HepG2 (cell line): Measurements from ENCODE around the gene PNPLA2. TPM values are rescaled to one million over a fixed set of nuclear protein-coding genes. Genes with fewer than 3 reads are reported as not detected.

Experiments used
- ATF7 ChIP-seq, 2 experiments: fragments of 450-650 bp in 1 of 2; sonication (generic) in 1 of 2; formaldehyde crosslinking in 1 of 2; IDR thresholded peaks; 2 replicates each; pipeline versions ENCODE4 v1.4.0 to v1.6.1; 2016 to 2020; ENCODE audit warnings: antibody characterized with exemption in 1 of 2, mild to moderate bottlenecking in 1 of 2, missing genetic modification reagents in 1 of 2
- CC2D1A ChIP-seq: sonication (generic); formaldehyde crosslinking; IDR thresholded peaks from 2 replicates; pipeline ENCODE4 v1.8.1; 2023; ENCODE audit warnings: mild to moderate bottlenecking, missing genetic modification reagents
- CENPX ChIP-seq: sonication (generic); formaldehyde crosslinking; IDR thresholded peaks from 2 replicates; pipeline ENCODE4 v1.9.0; 2021; ENCODE audit warnings: mild to moderate bottlenecking, missing genetic modification reagents, moderate library complexity
- FOXA1 ChIP-seq, 2 experiments: fragments of 450-650 bp in 1 of 2; sonication (generic) in 1 of 2; formaldehyde crosslinking in 1 of 2; IDR thresholded peaks; 2 replicates each; pipeline versions ENCODE4 v1.4.0 to v1.6.1; 2016 to 2020; ENCODE audit warnings: missing genetic modification reagents in 1 of 2
- GATA4 ChIP-seq: sonication (generic); IDR thresholded peaks from 2 replicates; pipeline ENCODE4 v1.6.1; 2016; ENCODE audit warnings: antibody characterized with exemption, low read depth, borderline replicate concordance
- HOXA5 ChIP-seq: sonication (generic); formaldehyde crosslinking; IDR thresholded peaks from 2 replicates; pipeline ENCODE4 v1.4.0; 2020; ENCODE audit warnings: missing genetic modification reagents
- ISX ChIP-seq: sonication (generic); formaldehyde crosslinking; conservative IDR thresholded peaks from 2 replicates; pipeline ENCODE4 v1.5.0; 2020; ENCODE audit warnings: missing genetic modification reagents
- KDM2A ChIP-seq: sonication (generic); formaldehyde crosslinking; IDR thresholded peaks from 2 replicates; pipeline ENCODE4 v1.4.0; 2020; ENCODE audit warnings: low read depth, missing genetic modification reagents, borderline replicate concordance
- KMT2A ChIP-seq: sonication (generic); formaldehyde crosslinking; IDR thresholded peaks from 2 replicates; pipeline ENCODE4 v1.4.0; 2020; ENCODE audit warnings: missing genetic modification reagents
- SMAD3 ChIP-seq: sonication (generic); formaldehyde crosslinking; IDR thresholded peaks from 2 replicates; pipeline ENCODE4 v1.4.0; 2020; ENCODE audit warnings: missing genetic modification reagents
- SRSF1 ChIP-seq: fragments of 200-400 bp; formaldehyde crosslinking; optimal IDR thresholded peaks from 2 replicates; pipeline ENCODE3; 2017; ENCODE audit warnings: mild to moderate bottlenecking, low read depth, low read length, moderate library complexity
- ZNF121 ChIP-seq: sonication (generic); formaldehyde crosslinking; IDR thresholded peaks from 2 replicates; pipeline ENCODE4 v1.5.0; 2020; ENCODE audit warnings: mild to moderate bottlenecking, missing genetic modification reagents
- ZNF766 ChIP-seq: sonication (generic); formaldehyde crosslinking; IDR thresholded peaks from 2 replicates; pipeline ENCODE4 v1.5.0; 2020; ENCODE audit warnings: missing genetic modification reagents, borderline replicate concordance
- ZSCAN9 ChIP-seq: IDR thresholded peaks from 2 replicates; pipeline ENCODE4 v1.6.1; 2016; ENCODE audit warnings: borderline replicate concordance
- polyA plus RNA-seq, 8 experiments: library from polyadenylated mRNA; depleted of rRNA in 3 of 8; stranded (reverse) in 7 of 8; unstranded in 1 of 8; fragments of >200 nt; fragmentation: Illumina TruSeq in 4 of 8; extraction: Trizol in 4 of 8; gene quantifications; 2 replicates each; pipeline versions ENCODE4 v1.2.1 to v1.2.3, GENCODE V29; 2011 to 2016; ENCODE audit warnings: low read depth in 4 of 8, missing spikeins in 1 of 8, mixed read lengths in 1 of 8; ENCODE audit not compliant: insufficient read depth in 1 of 8
- total RNA-seq, 5 experiments: library from RNA; depleted of rRNA; stranded (reverse); fragments of >200 nt; fragmentation: Illumina TruSeq; extraction: Trizol; gene quantifications; 2 replicates each; pipeline ENCODE4 v1.2.3, GENCODE V29; 2016; ENCODE audit warnings: low read depth in 1 of 5
- TF ChIP-seq, protein P1 (sequence below): sonication (generic); formaldehyde crosslinking; IDR thresholded peaks from one replicate; pipeline ENCODE4 v1.5.1; 2020; ENCODE audit warnings: mild to moderate bottlenecking, missing genetic modification reagents; ENCODE audit errors: not compliant biosample characterization
- TF ChIP-seq, protein P2 (sequence below): sonication (generic); formaldehyde crosslinking; IDR thresholded peaks from 2 replicates; pipeline ENCODE4 v1.5.0; 2020; ENCODE audit warnings: missing genetic modification reagents, mild to moderate bottlenecking, borderline replicate concordance

Gene PNPLA2
- total and polyA plus RNA-seq, 2 of the 13 experiments (the other 11 are each of a cell fraction or from before 2014, with no cell fraction given), result 10.5 to 43.2 TPM

DNA sequence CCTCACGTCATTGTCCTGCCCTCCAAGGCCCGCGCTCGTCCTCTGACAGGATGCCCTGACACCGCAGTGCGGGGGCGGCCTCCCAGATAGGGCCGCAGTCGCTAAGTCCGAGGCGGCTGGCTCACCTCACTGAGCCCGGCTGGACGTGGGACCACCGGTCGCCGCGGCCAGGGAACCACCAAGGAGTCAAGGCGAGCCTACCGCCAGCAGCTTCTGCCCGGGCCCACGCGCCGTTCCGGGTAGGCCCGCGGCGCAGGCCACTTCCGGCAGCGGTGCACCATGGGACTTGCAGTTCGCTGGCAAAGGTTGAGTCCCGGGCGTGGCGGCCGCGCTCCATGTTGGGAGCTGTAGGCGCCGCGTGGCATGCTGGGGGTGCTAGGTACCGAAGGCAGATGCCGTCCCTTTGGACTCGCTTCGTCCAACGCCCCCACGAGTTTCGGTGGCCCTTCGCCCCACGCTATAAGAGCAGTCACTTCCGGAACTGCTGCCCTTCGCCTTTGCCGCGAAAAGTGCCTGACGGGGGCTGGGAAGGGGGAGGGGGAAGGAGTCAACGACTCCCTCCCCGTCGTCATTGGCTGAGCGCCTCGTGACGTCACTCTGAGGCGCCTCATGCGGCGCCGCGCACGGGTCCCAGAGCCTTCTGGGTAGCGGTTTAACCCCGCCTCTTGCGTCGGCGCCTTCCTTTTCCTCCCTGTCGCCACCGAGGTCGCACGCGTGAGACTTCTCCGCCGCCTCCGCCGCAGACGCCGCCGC, 9.3 kb upstream of the PNPLA2 start, which contains the start of gene RPLP2 (continued):
- TF ChIP-seq ATF7 (IDR thresholded peaks at IDR 0.05) (peak; percentile 96), ATF7 (CRISPR knock-in tag; IDR thresholded peaks at IDR 0.05) (peak; percentile 70), SRSF1 (peak; percentile 28), CC2D1A (CRISPR knock-in tag) (no peak), KDM2A (peak; percentile 38; the same call in 1 of the 2 replicates), CENPX (CRISPR knock-in tag) (no peak), FOXA1 (IDR thresholded peaks at IDR 0.05) (no peak), FOXA1 (CRISPR knock-in tag; IDR thresholded peaks at IDR 0.05) (no peak; the same call in 1 of the 2 replicates), HOXA5 (CRISPR knock-in tag) (peak; percentile 23; the same call in 1 of the 2 replicates), ZSCAN9 (CRISPR knock-in tag) (peak; percentile 77; the same call in 1 of the 2 replicates), KMT2A (CRISPR knock-in tag) (peak; percentile 65; the same call in 1 of the 2 replicates), ZNF766 (peak; percentile 38; the same call in 1 of the 2 replicates), ISX (CRISPR knock-in tag) (no peak), SMAD3 (CRISPR knock-in tag) (peak; percentile 24; the same call in 1 of the 2 replicates), GATA4 (no peak), ZNF121 (CRISPR knock-in tag) (no peak)
- TF ChIP-seq, protein P1, sequence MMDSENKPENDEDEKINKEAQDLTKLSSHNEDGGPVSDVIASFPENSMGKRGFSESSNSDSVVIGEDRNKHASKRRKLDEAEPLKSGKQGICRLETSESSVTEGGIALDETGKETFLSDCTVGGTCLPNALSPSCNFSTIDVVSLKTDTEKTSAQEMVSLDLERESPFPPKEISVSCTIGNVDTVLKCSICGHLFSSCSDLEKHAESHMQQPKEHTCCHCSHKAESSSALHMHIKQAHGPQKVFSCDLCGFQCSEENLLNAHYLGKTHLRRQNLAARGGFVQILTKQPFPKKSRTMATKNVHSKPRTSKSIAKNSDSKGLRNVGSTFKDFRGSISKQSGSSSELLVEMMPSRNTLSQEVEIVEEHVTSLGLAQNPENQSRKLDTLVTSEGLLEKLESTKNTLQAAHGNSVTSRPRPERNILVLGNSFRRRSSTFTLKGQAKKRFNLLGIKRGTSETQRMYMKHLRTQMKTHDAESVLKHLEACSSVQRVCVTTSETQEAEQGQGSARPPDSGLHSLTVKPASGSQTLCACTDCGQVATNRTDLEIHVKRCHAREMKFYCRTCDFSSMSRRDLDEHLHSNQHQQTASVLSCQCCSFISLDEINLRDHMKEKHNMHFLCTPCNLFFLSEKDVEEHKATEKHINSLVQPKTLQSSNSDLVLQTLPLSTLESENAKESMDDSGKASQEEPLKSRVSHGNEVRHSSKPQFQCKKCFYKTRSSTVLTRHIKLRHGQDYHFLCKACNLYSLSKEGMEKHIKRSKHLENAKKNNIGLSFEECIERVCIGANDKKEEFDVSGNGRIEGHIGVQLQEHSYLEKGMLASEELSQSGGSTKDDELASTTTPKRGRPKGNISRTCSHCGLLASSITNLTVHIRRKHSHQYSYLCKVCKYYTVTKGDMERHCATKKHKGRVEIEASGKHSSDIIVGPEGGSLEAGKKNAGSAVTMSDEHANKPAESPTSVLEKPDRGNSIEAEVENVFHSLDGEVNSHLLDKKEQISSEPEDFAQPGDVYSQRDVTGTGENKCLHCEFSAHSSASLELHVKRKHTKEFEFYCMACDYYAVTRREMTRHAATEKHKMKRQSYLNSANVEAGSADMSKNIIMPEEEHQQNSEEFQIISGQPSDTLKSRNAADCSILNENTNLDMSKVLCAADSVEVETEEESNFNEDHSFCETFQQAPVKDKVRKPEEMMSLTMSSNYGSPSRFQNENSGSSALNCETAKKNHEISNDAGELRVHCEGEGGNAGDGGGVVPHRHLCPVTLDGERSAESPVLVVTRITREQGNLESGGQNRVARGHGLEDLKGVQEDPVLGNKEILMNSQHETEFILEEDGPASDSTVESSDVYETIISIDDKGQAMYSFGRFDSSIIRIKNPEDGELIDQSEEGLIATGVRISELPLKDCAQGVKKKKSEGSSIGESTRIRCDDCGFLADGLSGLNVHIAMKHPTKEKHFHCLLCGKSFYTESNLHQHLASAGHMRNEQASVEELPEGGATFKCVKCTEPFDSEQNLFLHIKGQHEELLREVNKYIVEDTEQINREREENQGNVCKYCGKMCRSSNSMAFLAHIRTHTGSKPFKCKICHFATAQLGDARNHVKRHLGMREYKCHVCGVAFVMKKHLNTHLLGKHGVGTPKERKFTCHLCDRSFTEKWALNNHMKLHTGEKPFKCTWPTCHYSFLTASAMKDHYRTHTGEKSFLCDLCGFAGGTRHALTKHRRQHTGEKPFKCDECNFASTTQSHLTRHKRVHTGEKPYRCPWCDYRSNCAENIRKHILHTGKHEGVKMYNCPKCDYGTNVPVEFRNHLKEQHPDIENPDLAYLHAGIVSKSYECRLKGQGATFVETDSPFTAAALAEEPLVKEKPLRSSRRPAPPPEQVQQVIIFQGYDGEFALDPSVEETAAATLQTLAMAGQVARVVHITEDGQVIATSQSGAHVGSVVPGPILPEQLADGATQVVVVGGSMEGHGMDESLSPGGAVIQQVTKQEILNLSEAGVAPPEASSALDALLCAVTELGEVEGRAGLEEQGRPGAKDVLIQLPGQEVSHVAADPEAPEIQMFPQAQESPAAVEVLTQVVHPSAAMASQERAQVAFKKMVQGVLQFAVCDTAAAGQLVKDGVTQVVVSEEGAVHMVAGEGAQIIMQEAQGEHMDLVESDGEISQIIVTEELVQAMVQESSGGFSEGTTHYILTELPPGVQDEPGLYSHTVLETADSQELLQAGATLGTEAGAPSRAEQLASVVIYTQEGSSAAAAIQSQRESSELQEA, result peak; percentile 79
- TF ChIP-seq, protein P2, sequence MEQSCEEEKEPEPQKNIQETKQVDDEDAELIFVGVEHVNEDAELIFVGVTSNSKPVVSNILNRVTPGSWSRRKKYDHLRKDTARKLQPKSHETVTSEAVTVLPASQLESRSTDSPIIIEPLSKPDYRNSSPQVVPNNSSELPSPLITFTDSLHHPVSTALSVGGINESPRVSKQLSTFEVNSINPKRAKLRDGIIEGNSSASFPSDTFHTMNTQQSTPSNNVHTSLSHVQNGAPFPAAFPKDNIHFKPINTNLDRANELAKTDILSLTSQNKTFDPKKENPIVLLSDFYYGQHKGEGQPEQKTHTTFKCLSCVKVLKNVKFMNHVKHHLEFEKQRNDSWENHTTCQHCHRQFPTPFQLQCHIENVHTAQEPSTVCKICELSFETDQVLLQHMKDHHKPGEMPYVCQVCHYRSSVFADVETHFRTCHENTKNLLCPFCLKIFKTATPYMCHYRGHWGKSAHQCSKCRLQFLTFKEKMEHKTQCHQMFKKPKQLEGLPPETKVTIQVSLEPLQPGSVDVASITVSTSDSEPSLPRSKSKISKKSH (CRISPR knock-in tag), result peak; percentile 70
